GM18519 (cell line): Measurements from ENCODE around the gene GPC6.

Source experiments
- ATAC-seq: cut with Tn5 transposase; IDR thresholded peaks from one replicate; pipeline ENCODE4 v1.9.1; 2021; ENCODE audit warnings: mild to moderate bottlenecking, moderate library complexity; ENCODE audit not compliant: unreplicated experiment, low FRiP score

Gene GPC6

DNA sequence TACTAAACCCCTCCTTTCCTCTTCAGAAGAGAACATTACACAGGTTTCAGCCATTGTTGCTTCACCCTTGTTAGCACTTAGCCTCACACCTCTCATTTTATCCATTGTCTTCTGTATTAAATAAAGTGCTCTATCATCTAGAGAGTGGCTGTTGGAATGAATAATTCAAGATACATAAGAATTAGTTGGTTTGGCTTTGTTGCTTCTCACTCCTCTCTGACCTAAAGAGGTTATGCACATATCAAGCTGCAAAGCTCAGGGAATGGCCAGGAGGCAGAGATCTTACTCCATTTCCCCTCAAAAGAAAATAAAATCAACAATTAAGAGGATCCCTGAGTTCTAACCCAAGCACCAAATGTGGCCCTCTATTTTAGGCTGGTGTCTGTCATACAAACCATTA is 1173.2 kb downstream of the GPC6 start:
- ATAC-seq, result no peak

DNA sequence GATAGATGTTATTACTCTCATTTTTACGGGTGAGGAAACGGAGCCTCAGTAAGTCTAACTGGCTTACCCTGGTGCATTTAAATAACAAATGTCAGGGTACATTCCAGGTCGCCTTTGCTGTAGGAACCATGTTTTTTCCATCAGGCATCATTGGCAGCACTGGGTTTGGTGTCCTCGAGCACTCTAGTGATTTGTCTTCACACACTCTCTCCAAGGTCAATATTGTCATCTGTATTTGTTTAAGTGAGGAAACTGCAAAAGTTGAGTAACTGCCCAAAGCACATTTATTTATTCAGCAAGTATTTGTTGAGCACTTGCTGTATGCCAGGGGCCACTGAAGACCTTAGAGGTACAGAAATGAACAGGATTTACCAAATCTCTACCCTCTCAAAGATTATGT is 1174.3 kb downstream of the GPC6 start:
- ATAC-seq, result no peak

DNA sequence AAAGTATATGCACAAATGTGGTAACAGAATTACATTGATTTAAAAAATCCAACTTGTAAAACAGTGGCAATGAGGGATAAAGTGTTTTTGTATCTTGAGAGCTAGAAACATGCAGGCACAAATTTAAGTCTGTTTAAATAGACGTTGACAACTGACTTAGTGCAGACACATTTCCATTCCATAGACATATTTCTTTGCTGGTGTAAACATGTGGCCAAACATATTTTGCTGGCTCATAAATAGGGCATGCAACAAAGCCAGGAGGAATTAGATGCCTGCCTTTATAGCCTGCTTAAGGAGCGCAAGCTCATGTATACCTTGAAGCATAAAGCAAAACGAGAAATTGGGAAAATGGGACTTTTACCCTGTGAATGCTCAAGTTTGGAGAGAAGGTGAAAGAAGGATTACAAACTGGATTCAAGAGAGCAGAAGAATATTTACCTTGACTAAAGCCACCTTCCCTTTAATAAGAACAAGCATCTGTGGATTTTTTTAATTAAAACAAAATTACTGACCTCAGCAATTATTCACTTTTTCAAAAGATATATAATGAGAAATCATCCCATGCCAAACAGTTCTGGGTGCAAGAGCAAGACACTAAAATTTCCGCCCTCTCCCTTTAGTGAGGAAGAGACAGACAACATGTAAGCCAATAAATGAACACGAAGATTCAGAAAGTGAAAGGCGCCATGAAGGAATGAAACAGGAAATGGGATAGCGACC is 1181.9 kb downstream of the GPC6 start:
- ATAC-seq, result no peak

DNA sequence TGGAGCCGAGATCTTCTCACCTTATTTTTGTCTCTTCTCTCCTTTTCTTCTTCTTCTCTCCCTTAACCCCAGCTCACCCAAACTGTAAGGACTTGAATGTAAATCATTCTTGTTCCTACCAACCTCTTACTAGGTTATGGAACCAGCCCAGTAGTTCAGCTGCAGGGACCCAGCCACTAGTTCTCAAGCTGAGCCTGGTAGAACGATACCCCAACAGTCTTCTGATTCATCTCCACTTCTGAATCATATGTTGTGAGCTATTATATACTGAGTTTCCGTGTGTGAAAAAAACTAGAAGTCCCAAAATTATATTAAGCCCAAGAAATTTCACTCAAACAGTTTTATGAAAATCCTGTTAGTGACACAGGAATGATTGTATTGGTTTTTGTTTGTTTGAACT is 1185.1 kb downstream of the GPC6 start:
- ATAC-seq, result no peak

DNA sequence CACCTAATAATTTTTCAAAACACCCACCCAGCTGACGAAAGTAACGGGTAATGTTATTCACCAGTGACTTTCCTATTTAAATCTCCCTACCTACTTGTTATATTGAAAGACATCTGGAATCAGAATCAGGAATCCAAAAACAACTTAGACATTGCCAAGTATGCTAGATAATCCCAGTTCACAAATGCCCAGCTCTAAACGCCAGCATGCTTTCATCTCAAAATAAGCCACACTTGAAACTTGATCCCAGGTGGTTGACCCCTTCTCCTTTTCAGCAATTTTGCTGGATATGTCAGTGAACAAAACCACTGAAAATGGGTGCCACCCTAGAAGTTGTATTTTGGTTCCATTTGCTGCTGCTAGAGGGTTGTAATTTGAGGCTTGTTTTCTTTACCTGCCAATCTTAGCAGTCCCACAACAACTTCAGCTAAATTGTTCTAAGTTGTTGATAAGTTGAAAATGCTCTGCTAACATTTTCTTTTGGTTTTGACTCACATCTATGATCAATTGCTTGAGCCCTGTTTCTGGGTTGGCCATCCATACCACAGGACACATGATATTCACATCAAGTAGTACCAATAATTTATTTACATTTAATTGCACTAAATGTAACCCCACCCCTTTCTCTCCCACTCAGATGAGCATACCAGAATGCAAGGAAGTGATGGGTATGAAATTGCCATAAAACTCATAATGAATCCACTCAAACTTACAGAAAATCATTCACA is 1186.4 kb downstream of the GPC6 start:
- no peak for ATAC-seq

DNA sequence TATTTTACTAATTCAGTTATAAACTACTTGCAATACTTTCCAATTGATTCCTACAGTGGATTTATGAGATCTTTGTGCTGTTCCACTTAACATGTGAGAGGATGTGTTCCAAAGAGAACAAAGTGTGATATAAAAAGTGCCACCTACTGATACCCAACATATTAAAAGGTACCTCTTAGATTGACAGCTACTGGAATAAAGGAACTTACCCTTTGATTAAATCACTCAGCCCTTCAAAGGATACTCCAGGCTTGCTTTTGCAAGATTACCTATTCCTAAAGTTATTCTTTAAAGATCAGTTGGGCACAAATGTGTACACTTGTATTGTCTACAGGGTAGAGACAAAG is 1187.0 kb downstream of the GPC6 start:
- ATAC-seq, result no peak

DNA sequence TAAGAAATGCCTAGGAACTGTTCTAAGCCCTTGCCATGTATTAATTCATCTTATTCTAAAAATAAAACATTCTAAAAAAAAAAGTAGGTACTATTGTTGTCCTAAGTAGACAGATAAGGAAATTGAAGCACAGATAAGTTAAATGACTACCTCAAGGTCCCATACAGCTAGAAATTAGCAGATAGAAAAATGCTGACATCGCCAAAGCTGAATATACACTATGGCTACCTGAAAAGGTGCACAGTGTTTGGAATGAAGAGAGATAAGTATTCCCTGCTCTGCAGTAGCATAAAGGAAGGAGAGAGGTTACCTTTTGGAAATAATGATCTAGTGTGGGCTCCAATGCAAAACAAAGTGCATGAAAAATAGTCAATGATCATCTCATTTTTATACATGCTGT is 1187.5 kb downstream of the GPC6 start:
- no peak for ATAC-seq

DNA sequence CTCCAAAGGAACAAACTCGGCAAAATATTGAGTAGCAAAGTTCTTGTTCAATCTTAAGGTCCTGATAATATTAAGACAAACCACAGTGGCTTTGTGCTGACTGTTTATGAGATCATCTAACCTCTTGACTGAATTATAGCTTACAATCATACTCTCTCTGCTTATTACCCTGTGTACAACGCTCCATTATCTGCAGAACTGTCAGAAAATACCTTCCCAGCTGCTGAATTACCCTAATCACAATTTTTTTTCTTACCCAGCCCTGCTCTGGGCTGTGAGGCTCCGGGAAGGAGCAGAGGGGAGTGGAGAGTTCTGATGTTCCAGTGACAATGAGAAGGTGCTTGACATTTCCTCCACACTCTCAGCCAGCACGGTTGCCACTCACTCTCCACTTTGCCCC is 1188.1 kb downstream of the GPC6 start:
- ATAC-seq, result no peak

DNA sequence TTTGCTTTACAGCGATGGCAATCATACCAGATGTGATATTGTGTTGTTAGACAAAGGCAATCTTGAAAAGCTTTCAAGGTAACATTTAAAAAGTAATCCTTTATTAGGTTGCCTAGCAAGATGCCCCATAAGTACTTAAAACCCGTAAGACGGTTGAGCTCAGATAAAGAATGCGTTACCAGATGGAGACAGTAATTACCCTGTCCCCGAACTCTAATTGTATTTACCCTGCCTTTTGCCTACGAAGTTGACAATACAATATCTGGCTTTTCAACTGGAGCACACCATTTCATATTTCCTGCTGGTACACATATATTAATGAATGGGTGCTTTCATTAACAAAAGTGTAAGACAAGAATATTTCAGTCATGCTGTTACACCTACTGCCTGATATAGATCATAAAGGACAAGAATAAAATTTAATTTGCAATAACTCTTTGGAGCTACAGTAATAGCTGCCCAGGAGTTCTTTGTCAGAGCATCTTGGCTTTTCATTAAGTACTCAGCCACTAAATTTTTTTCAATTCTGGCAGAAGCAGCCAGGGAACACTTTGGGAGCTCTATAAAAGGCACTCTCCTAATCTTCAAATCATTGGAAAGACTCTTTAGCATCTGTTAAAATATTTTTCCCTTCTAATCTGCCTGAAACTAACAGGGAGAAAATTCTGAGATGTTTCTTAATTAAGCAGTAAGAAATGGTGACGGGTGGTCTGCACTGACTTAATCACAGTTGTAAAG is 1189.1 kb downstream of the GPC6 start:
- ATAC-seq, result no peak

DNA sequence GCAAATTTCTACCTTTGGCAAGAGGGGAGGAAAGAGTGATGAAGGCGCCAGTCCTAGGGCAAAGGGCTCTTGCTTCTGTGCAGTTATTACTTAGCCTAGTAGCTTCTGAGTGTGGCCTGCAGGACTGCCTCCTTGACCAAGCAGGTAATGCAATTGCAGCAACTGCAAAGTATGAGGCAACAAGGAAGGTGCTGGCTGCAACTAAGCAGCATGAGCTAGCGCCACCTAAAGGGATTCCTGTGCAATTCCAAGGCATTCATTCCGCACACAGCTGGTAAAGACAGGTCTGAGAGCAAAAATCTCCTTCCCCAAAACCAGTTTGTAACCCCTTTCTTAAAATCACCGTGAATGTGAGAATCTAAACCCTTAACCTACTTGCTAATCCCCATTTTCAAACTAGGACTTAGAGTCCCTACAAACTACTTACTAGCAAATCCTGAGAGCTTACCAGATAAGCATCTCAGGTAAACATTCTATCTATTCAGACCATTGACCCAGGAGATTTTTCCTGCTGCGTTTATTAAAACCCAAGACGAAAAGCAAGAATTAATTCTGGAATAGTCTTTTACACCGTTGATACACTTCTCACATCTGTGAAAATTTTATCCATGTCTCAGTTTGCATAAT is 1190.0 kb downstream of the GPC6 start:
- no peak for ATAC-seq

DNA sequence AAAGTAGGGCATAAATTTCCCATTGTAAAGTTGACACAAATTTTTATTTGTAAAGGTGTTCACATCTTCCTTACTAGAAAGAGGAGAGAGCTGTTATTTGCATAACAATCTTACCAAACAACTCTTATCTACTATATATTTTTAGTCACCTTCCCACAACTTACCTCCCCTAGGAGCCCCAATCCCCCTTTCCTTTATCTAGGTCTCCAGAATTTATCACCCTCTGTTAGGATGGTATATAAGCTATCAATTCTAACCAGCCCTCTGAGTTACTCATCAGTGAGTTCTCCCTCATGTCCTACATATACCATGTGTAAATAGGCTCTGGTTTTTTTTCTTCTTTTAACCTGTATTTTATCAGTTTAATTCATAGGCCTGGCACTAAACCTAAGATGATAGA is 1190.7 kb downstream of the GPC6 start:
- ATAC-seq, result no peak

DNA sequence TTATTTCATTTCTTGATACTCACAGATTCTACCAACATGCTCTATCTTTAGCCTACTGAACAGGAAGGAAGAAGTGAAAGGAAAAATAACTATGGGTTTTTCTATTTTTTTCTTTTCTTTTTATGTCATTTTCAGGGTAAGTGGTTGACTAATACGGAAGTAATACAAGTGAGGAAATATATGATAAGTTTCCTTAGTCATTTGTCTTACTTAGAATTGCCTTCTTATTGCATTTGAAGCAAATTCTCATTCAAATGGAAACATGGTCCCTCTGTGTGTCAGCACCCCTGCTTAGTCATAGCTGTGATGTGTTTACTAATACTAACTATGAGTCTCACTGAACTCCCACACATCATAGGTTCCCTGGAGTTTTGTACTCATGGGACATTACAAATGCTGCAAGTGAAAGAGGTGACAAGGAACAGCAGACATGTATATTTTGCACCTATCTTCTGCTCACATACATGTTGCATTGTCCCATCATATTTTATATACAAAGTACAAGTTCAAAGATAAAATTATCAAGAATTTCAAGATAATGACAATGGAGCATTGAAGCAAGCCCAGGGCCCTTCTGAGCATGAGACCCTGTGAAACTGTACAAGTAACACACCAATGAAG is 1192.8 kb downstream of the GPC6 start:
- ATAC-seq, result peak; percentile 59

DNA sequence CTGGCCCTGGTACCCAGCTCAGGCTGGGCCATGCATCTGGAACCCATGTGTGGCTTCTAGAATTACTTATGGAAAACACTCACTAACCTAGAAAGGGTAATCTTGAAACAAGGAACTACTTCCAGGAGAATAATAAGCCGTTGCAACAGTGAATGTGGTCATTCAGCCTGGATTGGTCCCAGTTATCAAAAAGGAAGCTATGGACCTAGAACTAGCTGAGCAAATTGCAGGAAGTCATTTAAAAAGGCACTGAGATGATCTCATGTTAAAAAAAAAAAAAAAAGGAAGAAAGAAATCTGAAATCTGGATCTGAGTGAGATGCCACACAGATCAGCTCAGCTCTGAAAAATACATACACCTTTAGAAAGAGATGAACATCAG is 1193.3 kb downstream of the GPC6 start:
- no peak for ATAC-seq

DNA sequence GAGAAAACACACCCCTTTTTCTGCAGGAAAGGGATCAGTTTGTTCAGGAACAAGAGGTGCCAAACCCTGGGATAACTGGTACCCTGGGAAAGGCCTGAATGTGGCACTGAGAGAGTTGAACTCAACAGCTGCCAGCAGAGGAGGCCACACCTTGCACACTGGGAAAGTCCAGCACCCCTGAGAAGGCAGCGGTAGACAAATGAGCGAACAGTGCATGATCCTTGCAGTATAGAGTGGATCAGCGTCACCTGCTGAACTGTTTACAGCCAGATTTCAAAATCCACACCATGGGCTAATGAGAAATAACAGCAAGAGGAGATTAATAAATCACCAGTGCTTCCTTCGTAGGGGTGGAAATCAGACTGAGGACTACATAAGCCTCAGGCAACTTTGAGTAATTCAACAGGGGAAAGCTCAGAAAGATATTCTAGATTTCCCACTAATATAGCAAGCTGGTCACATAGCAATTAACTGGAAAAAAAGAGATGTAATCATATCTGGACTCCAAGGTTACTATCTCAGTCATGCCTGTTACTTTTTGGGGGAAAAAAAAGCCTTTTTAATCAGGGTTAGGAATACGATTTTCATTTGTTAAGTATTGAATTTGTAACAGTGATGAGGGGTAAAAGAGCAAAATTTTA is 1200.8 kb downstream of the GPC6 start:
- no peak for ATAC-seq

DNA sequence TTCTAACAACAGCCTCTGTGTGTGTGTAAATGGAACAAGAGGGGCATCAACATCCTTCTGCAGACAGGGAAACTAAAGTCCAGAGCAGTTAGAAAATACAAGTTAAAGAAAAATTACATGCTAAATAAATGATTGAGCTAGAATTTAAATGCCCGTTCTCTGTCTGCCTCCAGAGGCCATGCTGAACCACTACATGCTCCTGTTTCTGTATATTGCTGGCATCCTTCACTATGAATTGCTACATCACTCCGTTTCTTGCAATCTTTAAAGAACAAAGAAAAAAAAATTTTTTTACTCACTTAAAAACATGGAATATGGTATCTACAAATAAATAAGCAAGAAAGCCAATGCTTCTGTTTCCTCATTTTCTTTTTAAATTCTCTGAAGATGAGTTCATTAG is 1205.0 kb downstream of the GPC6 start:
- no peak for ATAC-seq

DNA sequence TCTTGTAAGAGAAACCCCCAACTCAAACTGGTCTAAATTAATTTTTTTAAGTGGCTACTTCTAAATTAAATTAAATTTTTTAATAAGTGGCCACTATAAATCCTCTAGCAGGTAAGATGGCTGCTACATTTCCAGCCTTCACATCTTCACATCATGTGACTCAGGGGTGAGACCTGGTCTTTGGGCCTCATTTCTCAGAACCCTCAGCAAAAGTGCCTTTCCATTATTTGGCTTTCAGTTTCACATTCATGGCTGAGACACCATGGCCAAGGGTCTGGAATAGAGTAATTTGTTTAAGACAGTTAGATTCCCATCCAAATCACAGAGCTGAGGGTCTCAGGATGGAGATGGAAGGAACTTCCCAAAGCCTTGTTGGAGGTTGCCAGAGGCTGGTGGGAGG is 1205.4 kb downstream of the GPC6 start:
- no peak for ATAC-seq

DNA sequence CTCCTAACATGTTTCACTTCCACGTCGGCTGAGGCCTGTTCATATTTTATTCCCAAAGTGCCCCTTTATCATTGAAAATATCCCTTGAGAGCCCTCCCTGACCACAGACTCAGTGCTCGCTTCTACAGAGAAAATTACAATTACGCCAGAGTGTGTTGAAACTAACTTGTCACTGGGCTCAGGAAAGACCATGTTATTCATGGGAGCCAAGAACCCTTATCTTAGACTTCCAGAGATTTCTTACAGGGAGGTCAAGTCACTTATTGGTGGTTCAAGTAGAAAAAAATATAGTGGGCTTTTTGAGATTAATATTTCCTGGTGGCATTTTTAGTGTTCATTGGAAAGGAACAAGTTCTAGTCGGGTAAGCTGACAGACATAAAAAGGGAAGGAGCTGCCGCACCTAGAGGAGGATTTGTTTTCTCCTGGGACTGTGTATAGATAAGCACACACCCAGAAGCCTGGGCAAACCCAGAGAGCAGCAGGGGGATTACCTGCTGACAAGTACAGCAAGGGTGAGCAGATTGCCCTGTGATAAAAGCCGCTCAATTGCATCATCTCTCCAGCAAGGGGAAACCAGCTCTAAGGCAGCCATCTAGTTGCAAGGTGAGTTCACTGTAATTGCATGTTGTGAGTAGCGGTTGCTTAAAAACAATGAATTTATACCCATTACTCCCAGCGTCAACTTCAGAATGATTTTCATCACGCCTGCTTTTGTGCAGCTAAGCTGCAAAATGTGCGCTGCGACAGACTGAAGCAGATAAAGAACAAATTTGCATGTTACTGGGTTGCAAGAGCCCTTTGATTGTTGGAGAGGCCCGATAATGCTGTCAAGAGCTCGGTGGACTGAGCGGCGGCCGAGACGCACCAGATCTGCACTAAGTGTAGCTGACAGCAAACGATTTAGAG is 1206.7 kb downstream of the GPC6 start:
- ATAC-seq, result no peak

DNA sequence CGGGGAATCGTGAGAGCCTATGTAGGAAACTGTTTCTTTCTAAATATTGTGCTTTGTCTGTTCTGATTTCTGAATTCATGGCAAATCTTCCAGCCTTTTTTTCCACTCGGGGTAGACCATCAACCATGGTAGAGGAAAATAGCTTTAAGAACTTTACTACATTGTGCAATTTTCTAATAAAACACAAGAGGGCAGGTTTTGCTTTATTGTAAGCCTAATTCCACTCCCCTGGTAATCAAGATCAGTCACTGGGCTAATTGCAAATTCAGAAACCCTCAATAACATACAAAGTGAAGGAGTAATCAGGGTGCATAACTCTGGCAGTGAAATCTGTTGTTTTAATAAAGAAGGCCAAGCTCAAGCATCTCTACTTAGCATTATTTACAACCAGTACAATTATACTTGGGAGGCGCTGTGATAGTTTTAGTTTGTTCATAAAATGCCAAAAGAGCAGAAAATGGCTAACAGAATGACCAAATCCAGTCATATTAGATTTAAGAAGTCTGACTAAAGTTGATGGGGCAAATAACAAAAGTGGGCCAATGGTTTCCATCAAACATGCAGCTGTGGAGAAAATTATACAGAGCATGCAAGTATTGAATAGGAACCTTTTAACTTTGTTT is 1209.1 kb downstream of the GPC6 start:
- ATAC-seq, result peak; percentile 57

DNA sequence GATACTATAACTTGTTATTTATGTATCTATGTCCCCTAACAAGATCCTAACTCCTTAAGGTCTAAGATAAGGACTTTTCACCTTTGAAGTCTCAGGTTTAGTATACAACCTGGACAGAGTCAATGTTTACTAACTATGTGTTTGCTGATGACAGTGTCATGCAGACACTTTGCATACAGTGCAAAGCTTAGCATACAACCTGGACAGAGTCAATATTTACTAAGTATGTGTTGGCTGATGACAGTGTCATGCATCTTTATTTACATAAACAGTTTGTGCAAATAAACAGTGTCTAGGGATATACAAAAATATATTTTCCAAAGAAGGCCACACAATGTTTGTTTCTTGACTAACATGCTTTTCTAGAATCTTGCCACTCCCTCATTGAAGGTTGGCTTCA is 1218.2 kb downstream of the GPC6 start:
- no peak for ATAC-seq
